GM12874 (cell line): ENCODE measurements around the gene HSD17B12.

Experiments
- TF ChIP-seq, protein P1 (sequence below): IDR thresholded peaks from 2 replicates; pipeline ENCODE4 v1.5.1; 2011; ENCODE audit warnings: low read depth, mild to moderate bottlenecking, control low read depth, low read length, moderate library complexity; ENCODE audit not compliant: insufficient read depth

HSD17B12 gene

DNA sequence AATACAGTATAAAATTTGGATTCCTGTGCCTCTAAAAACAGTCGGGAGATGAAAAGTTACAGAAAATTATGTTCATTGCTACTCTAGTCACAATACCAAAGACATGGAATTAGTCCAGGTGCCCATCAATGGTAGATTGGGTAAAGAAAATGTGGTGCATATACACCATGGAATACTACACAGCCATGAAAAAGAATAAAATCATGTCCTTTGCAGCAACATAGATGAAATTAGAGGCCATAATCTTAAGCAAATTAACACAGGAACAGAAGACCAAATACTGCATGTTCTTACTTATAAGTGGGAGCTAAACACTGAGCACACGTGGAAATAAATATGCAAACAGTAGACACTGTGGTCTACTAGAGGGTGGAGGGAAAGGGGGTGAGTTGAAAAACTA lies 67.6 kb downstream of the HSD17B12 start:
- TF ChIP-seq, protein P1, sequence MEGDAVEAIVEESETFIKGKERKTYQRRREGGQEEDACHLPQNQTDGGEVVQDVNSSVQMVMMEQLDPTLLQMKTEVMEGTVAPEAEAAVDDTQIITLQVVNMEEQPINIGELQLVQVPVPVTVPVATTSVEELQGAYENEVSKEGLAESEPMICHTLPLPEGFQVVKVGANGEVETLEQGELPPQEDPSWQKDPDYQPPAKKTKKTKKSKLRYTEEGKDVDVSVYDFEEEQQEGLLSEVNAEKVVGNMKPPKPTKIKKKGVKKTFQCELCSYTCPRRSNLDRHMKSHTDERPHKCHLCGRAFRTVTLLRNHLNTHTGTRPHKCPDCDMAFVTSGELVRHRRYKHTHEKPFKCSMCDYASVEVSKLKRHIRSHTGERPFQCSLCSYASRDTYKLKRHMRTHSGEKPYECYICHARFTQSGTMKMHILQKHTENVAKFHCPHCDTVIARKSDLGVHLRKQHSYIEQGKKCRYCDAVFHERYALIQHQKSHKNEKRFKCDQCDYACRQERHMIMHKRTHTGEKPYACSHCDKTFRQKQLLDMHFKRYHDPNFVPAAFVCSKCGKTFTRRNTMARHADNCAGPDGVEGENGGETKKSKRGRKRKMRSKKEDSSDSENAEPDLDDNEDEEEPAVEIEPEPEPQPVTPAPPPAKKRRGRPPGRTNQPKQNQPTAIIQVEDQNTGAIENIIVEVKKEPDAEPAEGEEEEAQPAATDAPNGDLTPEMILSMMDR = no peak

GRCh38 chr11:43751726-43752125 lies 71.2 kb downstream of the HSD17B12 start:
- TF ChIP-seq, protein P1 = no peak

DNA sequence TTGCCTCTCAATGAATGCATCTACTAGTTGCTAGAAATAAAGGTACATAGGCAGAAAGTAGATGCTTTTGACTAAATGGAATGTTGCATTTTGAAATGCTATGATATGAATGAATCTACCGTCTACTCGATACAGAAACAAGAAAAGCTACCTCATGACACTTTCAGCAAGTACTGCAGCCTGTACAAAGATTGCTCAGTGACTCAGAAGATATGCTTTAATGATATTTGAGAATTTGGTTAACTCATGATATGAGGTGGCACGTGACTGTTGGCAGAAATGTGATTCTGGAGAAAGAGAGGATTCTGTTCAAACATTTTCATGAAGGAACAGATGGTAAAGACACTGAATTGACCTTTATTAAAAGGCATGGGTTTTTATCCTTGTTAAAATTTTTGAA lies 76.0 kb downstream of the HSD17B12 start:
- TF ChIP-seq, protein P1 = no peak

DNA sequence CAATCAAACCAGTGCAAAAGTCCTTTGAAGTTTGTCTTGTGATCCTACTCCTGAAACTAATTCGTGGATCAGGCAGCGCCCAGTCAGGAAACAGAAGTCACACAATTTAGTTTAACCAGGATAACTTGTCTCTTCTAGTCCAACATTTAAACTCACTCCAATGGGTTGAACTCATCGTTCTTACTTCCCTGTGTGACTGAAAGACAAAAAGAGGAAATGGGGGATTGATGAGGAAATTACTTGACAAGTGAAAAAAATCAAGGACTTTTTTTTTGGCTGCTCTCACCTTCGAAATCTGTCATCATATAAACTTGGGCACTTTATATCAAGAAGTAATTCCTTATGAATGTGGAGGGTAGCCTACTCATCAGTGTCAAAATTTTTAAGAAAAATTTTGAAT lies 78.4 kb downstream of the HSD17B12 start:
- TF ChIP-seq, protein P1 = no peak

DNA sequence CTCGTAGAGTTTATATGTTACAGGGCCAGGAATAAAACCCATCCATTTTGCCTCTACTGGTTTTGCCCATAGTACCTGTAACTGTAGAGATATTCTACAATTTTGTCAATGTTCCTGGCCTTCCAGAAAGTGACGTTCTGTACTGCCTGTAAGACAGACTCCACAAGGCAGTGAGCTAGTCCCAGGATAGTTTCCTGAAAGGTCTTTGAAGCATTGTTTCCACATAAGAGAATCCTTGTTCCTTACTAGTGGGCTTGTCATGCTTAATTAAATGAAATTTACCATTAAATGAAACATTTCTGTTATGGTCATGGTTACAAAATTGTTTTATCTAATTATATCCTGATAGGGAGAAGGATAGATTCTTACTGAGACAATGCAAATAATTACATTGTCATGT lies 80.4 kb downstream of the HSD17B12 start:
- TF ChIP-seq, protein P1 = no peak

DNA sequence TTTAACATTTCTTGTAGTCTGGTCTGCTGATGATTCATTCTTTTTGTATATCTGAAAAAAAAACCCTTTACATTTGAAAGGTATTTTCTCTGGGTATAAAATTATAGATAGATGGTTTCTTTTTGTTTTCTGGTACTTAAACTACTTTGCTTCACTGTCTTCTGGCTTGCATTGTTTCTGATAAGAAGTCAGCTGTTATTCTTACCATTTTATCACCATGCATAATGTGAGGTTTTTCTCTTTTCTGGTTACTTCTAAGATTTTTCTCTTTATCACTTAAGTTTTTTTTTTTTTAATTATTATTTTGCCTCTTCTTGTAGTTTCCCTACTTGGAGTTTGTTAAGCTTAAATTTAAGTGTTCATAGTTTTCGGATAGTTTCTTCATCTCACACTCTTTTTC lies 84.7 kb downstream of the HSD17B12 start:
- TF ChIP-seq, protein P1 = no peak

- TF ChIP-seq, protein P1 = no peak
Measured at GRCh38 chr11:43770173-43770572, 89.6 kb downstream of the HSD17B12 start.

DNA sequence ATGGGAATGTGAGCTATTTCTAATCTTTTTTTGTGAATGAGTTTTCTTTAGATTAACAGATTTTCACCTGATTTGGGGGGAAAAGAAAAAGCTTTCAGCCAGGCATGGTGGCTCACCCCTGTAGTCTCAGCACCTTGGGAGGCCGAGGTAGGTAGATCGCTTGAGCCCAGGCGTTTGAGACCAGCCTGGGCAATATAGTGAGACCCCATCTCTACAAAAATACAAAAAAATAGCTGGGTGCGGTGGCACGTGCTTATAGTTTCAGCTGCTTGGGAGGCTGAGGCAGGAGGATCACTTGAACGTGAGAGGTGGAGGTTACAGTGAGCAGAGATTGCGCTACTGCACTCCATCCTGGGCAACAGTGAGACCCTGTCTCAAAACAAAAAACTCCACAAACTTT lies 92.2 kb downstream of the HSD17B12 start:
- TF ChIP-seq, protein P1 = no peak
